Cardiac muscle cell (in vitro differentiated cells and primary cell): Measurements from ENCODE around the gene SLC25A48. TPM values are rescaled to one million over a fixed set of nuclear protein-coding genes. Genes with fewer than 3 reads are reported as not detected.

ENCODE experiments used
- DNase-seq, 2 donors: peaks; one replicate each; pipeline versions ENCODE4 v3.0.0 to v3.0.0-alpha.2; 2010 to 2017; ENCODE audit warnings: low read depth in 1 of 2, low spot score in 1 of 2
- H3K27ac ChIP-seq: fragments of 200-600 bp; sonication (generic); 2 replicates; pipeline ENCODE4 v1.5.1; 2016
- H3K27me3 ChIP-seq: fragments of 200-600 bp; sonication (generic); 2 replicates; pipeline ENCODE4 v1.6.0; 2016; ENCODE audit warnings: control low read depth
- H3K36me3 ChIP-seq: fragments of 200-600 bp; sonication (generic); 2 replicates; pipeline ENCODE4 v1.5.1; 2016; ENCODE audit warnings: control low read depth
- H3K4me1 ChIP-seq: fragments of 200-600 bp; sonication (generic); 2 replicates; pipeline ENCODE4 v1.8.1; 2017; ENCODE audit warnings: low read depth, mild to moderate bottlenecking, mixed run types
- H3K4me3 ChIP-seq: fragments of 200-600 bp; sonication (generic); 2 replicates; pipeline ENCODE4 v1.5.1; 2016; ENCODE audit warnings: mild to moderate bottlenecking
- H3K9me3 ChIP-seq: fragments of 200-600 bp; sonication (generic); 2 replicates; pipeline ENCODE4 v1.5.1; 2017; ENCODE audit warnings: low read depth, mild to moderate bottlenecking, control low read depth
- CTCF ChIP-seq: IDR thresholded peaks from 2 replicates; pipeline ENCODE4 v1.5.1; 2012; ENCODE audit warnings: low read depth, mild to moderate bottlenecking, low read length
- polyA plus RNA-seq: library from polyadenylated mRNA; unstranded; fragments of >200 nt; fragmentation: Nextera tagmentation; extraction: Ambion mirVana; gene quantifications from 2 replicates; pipeline ENCODE4 v1.2.1, GENCODE V29; 2016
- total RNA-seq: library from RNA; depleted of rRNA; stranded (reverse); fragments of >200 nt; gene quantifications from 2 replicates; pipeline ENCODE4 v1.2.3, GENCODE V29; 2016

Gene SLC25A48
- total and polyA plus RNA-seq, 2 experiments from 2014 or later = 0.09 to 0.13 TPM

- DNase-seq = no peak
- TF ChIP-seq CTCF = no peak
Measured at GRCh38 chr5:135883441-135883840, 49.0 kb downstream of the SLC25A48 start.

GRCh38 chr5:135885031-135885430 lies 50.6 kb downstream of the SLC25A48 start:
- no peak for TF ChIP-seq CTCF
- no peak for DNase-seq
- Histone ChIP-seq H3K4me3 (no peak overlapping the region), H3K4me1 (no peaks in the 10 kb centered on the region), H3K36me3 (no peaks in the 10 kb centered on the region), H3K9me3 (no peaks in the 10 kb centered on the region), H3K27ac (no peak overlapping the region), H3K27me3 (peaks cover 38% of the 10 kb centered on the region)

More at GRCh38 chr5:135883441-135883840, 49.0 kb downstream of the SLC25A48 start:
- no peak overlapping the region for H3K4me3 ChIP-seq
- no peaks in the 10 kb centered on the region for H3K36me3 ChIP-seq
- peaks cover 23% of the 10 kb centered on the region for H3K27me3 ChIP-seq
- H3K27ac ChIP-seq = no peak overlapping the region
- H3K4me1 ChIP-seq = peaks cover 6% of the 10 kb centered on the region
- no peaks in the 10 kb centered on the region for H3K9me3 ChIP-seq

- no peak overlapping the region for H3K27ac ChIP-seq
- no peaks in the 10 kb centered on the region for H3K9me3 ChIP-seq
- H3K4me1 ChIP-seq = no peaks in the 10 kb centered on the region
- H3K36me3 ChIP-seq = no peaks in the 10 kb centered on the region
- DNase-seq = no peak
- H3K27me3 ChIP-seq = peaks cover 41% of the 10 kb centered on the region
- TF ChIP-seq CTCF = no peak
- H3K4me3 ChIP-seq = no peak overlapping the region
Measured at GRCh38 chr5:135886136-135886535, 51.7 kb downstream of the SLC25A48 start.

GRCh38 chr5:135887447-135887864 lies 53.0 kb downstream of the SLC25A48 start:
- H3K27ac ChIP-seq = no peak overlapping the region
- H3K4me3 ChIP-seq = no peak overlapping the region
- peaks cover 41% of the 10 kb centered on the region for H3K27me3 ChIP-seq
- TF ChIP-seq CTCF = peak; percentile 85
- DNase-seq = peak; percentile 77 to 81
- no peaks in the 10 kb centered on the region for H3K36me3 ChIP-seq
- no peaks in the 10 kb centered on the region for H3K9me3 ChIP-seq
- no peaks in the 10 kb centered on the region for H3K4me1 ChIP-seq

- H3K4me1 ChIP-seq = no peaks in the 10 kb centered on the region
- no peak overlapping the region for H3K27ac ChIP-seq
- DNase-seq = peak; percentile 50 to 66
- H3K36me3 ChIP-seq = no peaks in the 10 kb centered on the region
- no peaks in the 10 kb centered on the region for H3K9me3 ChIP-seq
- TF ChIP-seq CTCF = no peak
- H3K27me3 ChIP-seq = peaks cover 41% of the 10 kb centered on the region
- no peak overlapping the region for H3K4me3 ChIP-seq
Measured at GRCh38 chr5:135887881-135888614, 53.6 kb downstream of the SLC25A48 start.
